ENCODE measurements around the gene PRSS38. TPM values are rescaled to one million over a fixed set of nuclear protein-coding genes. Genes with fewer than 3 reads are reported as not detected.
A peak's percentile ranks its signal among the peaks of the same experiment; 100 is the strongest.

The PRSS38 gene
- polyA plus RNA-seq, 3 donors: not detected

GRCh38 chr1:227885135-227885647, 69.7 kb downstream of the PRSS38 start:
- H3K27me3 Mint-ChIP-seq (ENCODE audit: low read depth in 3 of 3): peaks cover 2 to 5% (median 4%) of the 10 kb centered on the region in 3 donors
- peaks cover 5 to 23% of the 10 kb centered on the region in 2 donors for H3K4me1 ChIP-seq (ENCODE audit: control insufficient read depth in 1 of 2, insufficient read depth in 2 of 2, low read length in 2 of 2)
- H3K4me1 Mint-ChIP-seq: peaks cover 12% of the 10 kb centered on the region
- peak overlapping the region in 1 of 7 donors; percentile 54 for H3K27ac Mint-ChIP-seq
- H3K36me3 ChIP-seq (replicated peaks in 1 of 2; ENCODE audit: control insufficient read depth in 1 of 2, insufficient read depth in 2 of 2, low read length in 2 of 2): no peaks in the 10 kb centered on the region
- intact Hi-C loops (cut with micrococcal nuclease): no loop called here
- peak overlapping the region; percentile 67 for H2AFZ ChIP-seq (ENCODE audit: insufficient read depth, low read depth, low read length, poor library complexity, severe bottlenecking)
- no peak overlapping the region for H3K27ac ChIP-seq (ENCODE audit: low read depth in 1 of 2, low read length in 2 of 2)
- no peak overlapping the region for H3K9ac ChIP-seq (ENCODE audit: insufficient read depth, low read length, poor library complexity, severe bottlenecking)
- H3K9me3 Mint-ChIP-seq: peaks cover 0 to 1% (median 0%) of the 10 kb centered on the region in 7 donors
- no peak overlapping the region for H3K4me3 ChIP-seq (replicated peaks in 1 of 3; ENCODE audit: low read depth in 2 of 3, low read length in 3 of 3)
- H4K20me1 ChIP-seq (ENCODE audit: insufficient read depth, low read length): no peaks in the 10 kb centered on the region
- H3K4me3 Mint-ChIP-seq: no peak overlapping the region
- WGBS (ENCODE audit: insufficient coverage): 86% methylated on average over 3 of the region's 8 CpGs
- peak overlapping the region; percentile 20 for H3K4me2 ChIP-seq (replicated peaks; ENCODE audit: extremely low read depth, low read length, poor library complexity, severe bottlenecking)
- no peaks in the 10 kb centered on the region for H3K79me2 ChIP-seq (ENCODE audit: insufficient read depth, low read length)
- TF ChIP-seq CTCF (IDR thresholded peaks at IDR 0.05): no peak
- no peaks in the 10 kb centered on the region for H3K36me3 Mint-ChIP-seq
- H3K9me3 ChIP-seq (replicated peaks in 1 of 2; ENCODE audit: control insufficient read depth in 1 of 2, insufficient read depth in 1 of 2, low read length in 2 of 2): no peaks in the 10 kb centered on the region
- H3K27me3 ChIP-seq (ENCODE audit: control insufficient read depth in 2 of 2, insufficient read depth in 2 of 2, low read length in 2 of 2): peaks cover 0 to 4% of the 10 kb centered on the region in 2 donors
- peak in 1 of 3 donors; percentile 1 for DNase-seq

GRCh38 chr1:227885648-227886502, 70.4 kb downstream of the PRSS38 start:
- H3K4me1 Mint-ChIP-seq: peaks cover 12% of the 10 kb centered on the region

More at GRCh38 chr1:227885648-227886502, 70.4 kb downstream of the PRSS38 start:
- intact Hi-C loops (cut with micrococcal nuclease): no loop called here
- Mint-ChIP-seq H3K27me3 (ENCODE audit: low read depth in 3 of 3) (peaks cover 2 to 4% (median 4%) of the 10 kb centered on the region in 3 donors), H3K36me3 (no peaks in the 10 kb centered on the region), H3K27ac (peak overlapping the region in 1 of 7 donors; percentile 54), H3K9me3 (peaks cover 0 to 1% (median 0%) of the 10 kb centered on the region in 7 donors), H3K4me3 (peak overlapping the region; percentile 53 to 62)
- no peaks in the 10 kb centered on the region for H4K20me1 ChIP-seq (ENCODE audit: insufficient read depth, low read length)
- no peak overlapping the region for H3K27ac ChIP-seq (ENCODE audit: low read depth in 1 of 2, low read length in 2 of 2)
- H3K9me3 ChIP-seq (replicated peaks in 1 of 2; ENCODE audit: control insufficient read depth in 1 of 2, insufficient read depth in 1 of 2, low read length in 2 of 2): no peaks in the 10 kb centered on the region
- peaks cover 0 to 4% of the 10 kb centered on the region in 2 donors for H3K27me3 ChIP-seq (ENCODE audit: control insufficient read depth in 2 of 2, insufficient read depth in 2 of 2, low read length in 2 of 2)
- peaks cover 5 to 23% of the 10 kb centered on the region in 2 donors for H3K4me1 ChIP-seq (ENCODE audit: control insufficient read depth in 1 of 2, insufficient read depth in 2 of 2, low read length in 2 of 2)
- H3K4me2 ChIP-seq (replicated peaks; ENCODE audit: extremely low read depth, low read length, poor library complexity, severe bottlenecking): peak overlapping the region; percentile 93
- H3K9ac ChIP-seq (ENCODE audit: insufficient read depth, low read length, poor library complexity, severe bottlenecking): no peak overlapping the region
- H3K36me3 ChIP-seq (replicated peaks in 1 of 2; ENCODE audit: control insufficient read depth in 1 of 2, insufficient read depth in 2 of 2, low read length in 2 of 2): no peaks in the 10 kb centered on the region
- WGBS (ENCODE audit: insufficient coverage): 46% methylated on average over 10 of the region's 14 CpGs
- TF ChIP-seq CTCF (IDR thresholded peaks at IDR 0.05): no peak
- DNase-seq: peak in 2 of 3 donors; percentile 0 to 4
- no peak overlapping the region for H3K4me3 ChIP-seq (replicated peaks in 1 of 3; ENCODE audit: low read depth in 2 of 3, low read length in 3 of 3)
- H3K79me2 ChIP-seq (ENCODE audit: insufficient read depth, low read length): no peaks in the 10 kb centered on the region
- H2AFZ ChIP-seq (ENCODE audit: insufficient read depth, low read depth, low read length, poor library complexity, severe bottlenecking): peak overlapping the region; percentile 67

Measured in CD14-positive monocyte (primary cell).